ENCODE measurements around the gene GPSM3. TPM values are rescaled to one million over a fixed set of nuclear protein-coding genes. Genes with fewer than 3 reads are reported as not detected.

The GPSM3 gene
- total RNA-seq, 2 donors from 2014 or later = 12.9 to 25.0 TPM

GRCh38 chr6:32178547-32179440 lies 13.6 kb downstream of the GPSM3 start:
- 5 to 16% methylated on average over 7 to 24 of the region's 24 CpGs for WGBS, 2 experiments (ENCODE audit: insufficient coverage in 1 of 2, insufficient read length in 1 of 2)
- Histone ChIP-seq H3K36me3 (ENCODE audit: control insufficient read depth, insufficient read depth, low read length) (peaks cover 16% of the 10 kb centered on the region), H3K27ac (ENCODE audit: low read depth, low read length) (no peak overlapping the region), H3K9ac (ENCODE audit: extremely low read depth, low read length, poor library complexity, severe bottlenecking) (peak overlapping the region; percentile 64), H3K9me3 (ENCODE audit: control insufficient read depth, low read length) (no peaks in the 10 kb centered on the region), H3K27me3 (ENCODE audit: control insufficient read depth, insufficient read depth, low read length, poor library complexity, severe bottlenecking) (no peaks in the 10 kb centered on the region), H3K4me1 (ENCODE audit: control insufficient read depth, insufficient read depth, low read length) (no peaks in the 10 kb centered on the region), H3K4me3 (ENCODE audit: low read length) (peak overlapping the region; percentile 97)
- DNase-seq = peak; percentile 68
- Mint-ChIP-seq H3K9me3 (no peaks in the 10 kb centered on the region), H3K4me1 (peaks cover 40% of the 10 kb centered on the region), H3K27me3 (ENCODE audit: insufficient read depth) (no peaks in the 10 kb centered on the region), H3K36me3 (ENCODE audit: low read depth) (peaks cover 31% of the 10 kb centered on the region), H3K27ac (peak overlapping the region; percentile 98), H3K4me3 (peak overlapping the region; percentile 78)
- TF ChIP-seq, protein P1, sequence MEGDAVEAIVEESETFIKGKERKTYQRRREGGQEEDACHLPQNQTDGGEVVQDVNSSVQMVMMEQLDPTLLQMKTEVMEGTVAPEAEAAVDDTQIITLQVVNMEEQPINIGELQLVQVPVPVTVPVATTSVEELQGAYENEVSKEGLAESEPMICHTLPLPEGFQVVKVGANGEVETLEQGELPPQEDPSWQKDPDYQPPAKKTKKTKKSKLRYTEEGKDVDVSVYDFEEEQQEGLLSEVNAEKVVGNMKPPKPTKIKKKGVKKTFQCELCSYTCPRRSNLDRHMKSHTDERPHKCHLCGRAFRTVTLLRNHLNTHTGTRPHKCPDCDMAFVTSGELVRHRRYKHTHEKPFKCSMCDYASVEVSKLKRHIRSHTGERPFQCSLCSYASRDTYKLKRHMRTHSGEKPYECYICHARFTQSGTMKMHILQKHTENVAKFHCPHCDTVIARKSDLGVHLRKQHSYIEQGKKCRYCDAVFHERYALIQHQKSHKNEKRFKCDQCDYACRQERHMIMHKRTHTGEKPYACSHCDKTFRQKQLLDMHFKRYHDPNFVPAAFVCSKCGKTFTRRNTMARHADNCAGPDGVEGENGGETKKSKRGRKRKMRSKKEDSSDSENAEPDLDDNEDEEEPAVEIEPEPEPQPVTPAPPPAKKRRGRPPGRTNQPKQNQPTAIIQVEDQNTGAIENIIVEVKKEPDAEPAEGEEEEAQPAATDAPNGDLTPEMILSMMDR (conservative IDR thresholded peaks at IDR 0.05) = no peak

DNA sequence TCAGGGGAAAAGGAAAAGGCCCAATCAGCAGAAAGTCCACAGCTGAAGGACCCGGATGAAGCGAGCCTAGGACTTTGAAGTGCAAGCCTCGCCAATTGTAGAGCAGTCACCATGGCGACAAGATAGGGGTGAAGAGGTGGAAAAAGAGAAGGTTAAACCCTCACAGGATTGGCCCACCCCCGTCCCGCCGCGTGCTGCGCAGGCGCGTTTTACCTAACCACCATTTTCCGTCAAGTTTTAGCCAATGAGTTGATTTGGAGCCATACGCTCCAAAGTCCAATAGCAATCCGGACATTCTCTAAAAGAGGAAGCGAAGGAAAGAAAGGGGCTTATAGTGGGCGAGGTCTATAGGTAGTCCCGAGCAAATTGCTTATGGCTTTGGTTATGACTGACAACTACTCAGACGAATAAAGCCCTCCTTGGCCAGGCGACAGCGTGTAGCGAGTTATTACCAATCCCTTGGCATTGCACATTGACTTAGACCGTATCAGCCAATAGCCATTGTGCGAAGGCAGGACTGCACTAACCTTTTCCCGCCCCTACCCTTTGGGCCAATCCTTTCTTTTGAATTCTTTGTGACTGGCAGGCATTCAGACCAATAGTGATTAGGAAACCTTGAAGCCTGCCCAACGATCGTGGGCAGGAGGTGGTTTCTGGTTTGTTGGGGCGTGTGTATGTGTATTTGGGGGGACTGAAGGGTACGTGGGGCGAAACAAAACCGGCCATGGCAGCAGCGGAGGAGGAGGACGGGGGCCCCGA lies 14.5 kb downstream of the GPSM3 start, which contains the start of gene RNF5:
TSS of gene RNF5 (plus strand) at position 618 of the 759 bp plus-strand sequence. CDS start at position 725, 107 bp downstream.
- H3K27me3 Mint-ChIP-seq (ENCODE audit: insufficient read depth) = no peaks in the 10 kb centered on the region
- no peaks in the 10 kb centered on the region for H3K9me3 Mint-ChIP-seq
- H3K4me3 ChIP-seq (ENCODE audit: low read length) = peak within 1 kb of the TSS; percentile 97
- 0% methylated on average over 16 to 33 of the region's 33 CpGs for WGBS, 2 experiments (ENCODE audit: insufficient coverage in 1 of 2, insufficient read length in 1 of 2)
- H3K36me3 ChIP-seq (ENCODE audit: control insufficient read depth, insufficient read depth, low read length) = peaks cover 20% of the 10 kb centered on the region
- H3K9me3 ChIP-seq (ENCODE audit: control insufficient read depth, low read length) = no peaks in the 10 kb centered on the region
- peak within 1 kb of the TSS; percentile 98 for H3K27ac Mint-ChIP-seq
- peak within 1 kb of the TSS; percentile 98 for H3K27ac ChIP-seq (ENCODE audit: low read depth, low read length)
- no peaks in the 10 kb centered on the region for H3K27me3 ChIP-seq (ENCODE audit: control insufficient read depth, insufficient read depth, low read length, poor library complexity, severe bottlenecking)
- H3K4me3 Mint-ChIP-seq = peak within 1 kb of the TSS; percentile 78
- H3K9ac ChIP-seq (ENCODE audit: extremely low read depth, low read length, poor library complexity, severe bottlenecking) = peak within 1 kb of the TSS; percentile 84
- DNase-seq = peak; percentile 99
- peaks cover 29% of the 10 kb centered on the region for H3K36me3 Mint-ChIP-seq (ENCODE audit: low read depth)
- no peaks in the 10 kb centered on the region for H3K4me1 ChIP-seq (ENCODE audit: control insufficient read depth, insufficient read depth, low read length)
- peaks cover 47% of the 10 kb centered on the region for H3K4me1 Mint-ChIP-seq
- TF ChIP-seq, protein P1 (conservative IDR thresholded peaks at IDR 0.05) = no peak

DNA sequence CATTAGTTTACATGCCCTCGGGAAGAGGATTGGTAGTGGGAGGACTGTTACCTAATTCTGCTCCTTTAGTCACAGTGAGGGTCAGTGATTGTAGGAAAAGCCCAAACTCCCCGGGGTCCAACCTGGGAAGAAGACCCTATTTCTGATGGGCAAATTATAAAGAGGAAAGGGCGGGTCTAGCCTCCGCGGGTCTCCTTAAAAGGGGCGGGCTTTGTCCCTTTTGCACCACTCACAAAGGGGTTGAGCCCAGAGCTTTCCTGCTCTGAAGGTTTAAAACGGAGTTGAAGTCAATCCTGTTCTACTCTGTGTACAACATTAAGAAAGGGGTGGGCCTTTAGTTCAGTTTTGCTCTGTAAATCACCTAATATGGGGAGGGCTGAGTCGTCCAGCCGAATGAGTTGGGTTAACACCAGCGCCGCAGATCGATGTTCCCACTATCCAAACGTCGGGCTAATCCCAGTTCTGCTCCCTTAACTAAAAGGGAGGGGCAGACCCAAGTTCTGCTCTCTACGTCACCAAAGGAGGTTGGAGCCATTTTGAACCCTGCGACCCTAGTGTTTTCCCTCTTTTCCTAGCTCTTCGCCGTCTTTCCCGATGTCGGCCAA lies 15.2 kb downstream of the GPSM3 start:
- H3K4me1 Mint-ChIP-seq = peaks cover 47% of the 10 kb centered on the region
- H3K9ac ChIP-seq (ENCODE audit: extremely low read depth, low read length, poor library complexity, severe bottlenecking) = peak overlapping the region; percentile 84
- no peaks in the 10 kb centered on the region for H3K9me3 Mint-ChIP-seq
- peaks cover 20% of the 10 kb centered on the region for H3K36me3 ChIP-seq (ENCODE audit: control insufficient read depth, insufficient read depth, low read length)
- H3K36me3 Mint-ChIP-seq (ENCODE audit: low read depth) = peaks cover 26% of the 10 kb centered on the region
- no peaks in the 10 kb centered on the region for H3K9me3 ChIP-seq (ENCODE audit: control insufficient read depth, low read length)
- peak overlapping the region; percentile 98 for H3K27ac Mint-ChIP-seq
- H3K27ac ChIP-seq (ENCODE audit: low read depth, low read length) = peak overlapping the region; percentile 98
- H3K27me3 ChIP-seq (ENCODE audit: control insufficient read depth, insufficient read depth, low read length, poor library complexity, severe bottlenecking) = no peaks in the 10 kb centered on the region
- H3K4me3 ChIP-seq (ENCODE audit: low read length) = peak overlapping the region; percentile 97
- no peaks in the 10 kb centered on the region for H3K4me1 ChIP-seq (ENCODE audit: control insufficient read depth, insufficient read depth, low read length)
- TF ChIP-seq, protein P1 (conservative IDR thresholded peaks at IDR 0.05) = no peak
- DNase-seq = peak; percentile 82
- 0 to 1% methylated on average over 15 to 20 of the region's 20 CpGs for WGBS, 2 experiments (ENCODE audit: insufficient coverage in 1 of 2, insufficient read length in 1 of 2)
- no peaks in the 10 kb centered on the region for H3K27me3 Mint-ChIP-seq (ENCODE audit: insufficient read depth)
- H3K4me3 Mint-ChIP-seq = peak overlapping the region; percentile 78
